PC-9 (cell line): ENCODE measurements around the gene RPS14. TPM values are rescaled to one million over a fixed set of nuclear protein-coding genes. Genes with fewer than 3 reads are reported as not detected.

Source experiments
- BruUV-seq: library from RNA; stranded (reverse); fragments of 400-500 nt; replicated peaks from 2 replicates; lab custom pipeline; 2021; lab: Mats Ljungman, UMichigan
- CTCF ChIA-PET: fragments of 300-600 bp; sonication (Branson Sonifier 250); formaldehyde crosslinking; loops from one replicate; lab custom pipeline; 2022; ENCODE audit warnings: antibody characterized with exemption; lab: Charles Lee
- POLR2A ChIA-PET: fragments of 300-600 bp; sonication (Branson Sonifier 250); formaldehyde crosslinking; loops from one replicate; lab custom pipeline; 2022; ENCODE audit warnings: antibody characterized with exemption; ENCODE audit not compliant: unreplicated experiment; lab: Charles Lee
- DNase-seq, 2 experiments: peaks; one replicate each; pipeline versions ENCODE4 v3.0.0 to v3.0.0-alpha.2; 2015 to 2022; ENCODE audit warnings: mixed read lengths in 1 of 2
- H2AFZ ChIP-seq: fragments of 200-600 bp; sonication (generic); 2 replicates; pipeline ENCODE4 v1.8.1; 2017; ENCODE audit warnings: antibody characterized with exemption
- H3F3A ChIP-seq: fragments of 200-600 bp; sonication (generic); 2 replicates; pipeline ENCODE4 v1.8.1; 2017; ENCODE audit warnings: antibody characterized with exemption, mild to moderate bottlenecking, low read depth; ENCODE audit not compliant: insufficient read depth
- H3K27ac ChIP-seq: fragments of 200-600 bp; sonication (generic); 2 replicates; pipeline ENCODE4 v1.6.1; 2016; ENCODE audit warnings: mixed run types
- H3K27me3 ChIP-seq: fragments of 200-600 bp; sonication (generic); 2 replicates; pipeline ENCODE4 v1.6.1; 2016; ENCODE audit warnings: low read depth, mixed run types; ENCODE audit not compliant: insufficient read depth
- H3K36me3 ChIP-seq: fragments of 200-600 bp; sonication (generic); 2 replicates; pipeline ENCODE4 v1.6.1; 2016; ENCODE audit warnings: low read depth, mixed run types
- H3K4me1 ChIP-seq: fragments of 200-600 bp; sonication (generic); replicated peaks from 2 replicates; pipeline ENCODE4 v1.6.1; 2016; ENCODE audit warnings: mixed run types; ENCODE audit not compliant: insufficient read depth
- H3K4me2 ChIP-seq: fragments of 200-600 bp; sonication (generic); 2 replicates; pipeline ENCODE4 v1.6.1; 2017; ENCODE audit warnings: mixed run types
- H3K4me3 ChIP-seq: fragments of 200-600 bp; sonication (generic); 2 replicates; pipeline ENCODE4 v1.6.1; 2016; ENCODE audit warnings: mixed run types
- H3K79me2 ChIP-seq: fragments of 200-600 bp; sonication (generic); 2 replicates; pipeline ENCODE4 v1.6.1; 2017; ENCODE audit warnings: low read depth, mixed run types
- H3K9me2 ChIP-seq: fragments of 200-600 bp; sonication (generic); 2 replicates; pipeline ENCODE4 v1.8.1; 2017; ENCODE audit warnings: mild to moderate bottlenecking; ENCODE audit not compliant: insufficient read depth
- H3K9me3 ChIP-seq: fragments of 200-600 bp; sonication (generic); 2 replicates; pipeline ENCODE4 v1.8.1; 2016; ENCODE audit warnings: low read depth; ENCODE audit not compliant: insufficient read depth
- H4K20me1 ChIP-seq: fragments of 200-600 bp; sonication (generic); 2 replicates; pipeline ENCODE4 v1.8.1; 2017; ENCODE audit not compliant: insufficient read depth
- CTCF ChIP-seq: fragments of 200-600 bp; sonication (generic); conservative IDR thresholded peaks from 2 replicates; pipeline ENCODE4 v1.6.1; 2017; ENCODE audit warnings: mixed run types, antibody characterized with exemption, mild to moderate bottlenecking, moderate library complexity
- EZH2 ChIP-seq: fragments of 200-600 bp; sonication (generic); IDR thresholded peaks from 2 replicates; pipeline ENCODE4 v1.8.0; 2017; ENCODE audit warnings: antibody characterized with exemption, low read depth
- intact Hi-C: fragments of 100-400 bp; cut with micrococcal nuclease; formaldehyde crosslinking; loops from one replicate; pipeline ENCODE4 v1.10.0; 2022; ENCODE audit not compliant: unreplicated experiment
- total RNA-seq: library from RNA; stranded (reverse); gene quantifications from 2 replicates; pipeline ENCODE4 v1.2.3, GENCODE V29; 2021

The RPS14 gene
- total RNA-seq, 1 experiment from 2014 or later: 2,907 TPM

GRCh38 chr5:150496098-150496497 is 46.6 kb upstream of the RPS14 start:
- H3F3A ChIP-seq: peaks cover 39% of the 10 kb centered on the region
- H3K79me2 ChIP-seq: peaks cover 69% of the 10 kb centered on the region
- ChIA-PET CTCF (no interaction called here), POLR2A (no interaction called here)
- intact Hi-C loops: no loop called here
- H3K4me1 ChIP-seq: peaks cover 38% of the 10 kb centered on the region
- H4K20me1 ChIP-seq: peaks cover 75% of the 10 kb centered on the region
- no peaks in the 10 kb centered on the region for H3K9me2 ChIP-seq
- no peak overlapping the region for H3K27ac ChIP-seq
- TF ChIP-seq CTCF (no peak), EZH2 (no peak)
- H3K27me3 ChIP-seq: no peaks in the 10 kb centered on the region
- H3K36me3 ChIP-seq: no peaks in the 10 kb centered on the region
- no TSS peak for BruUV-seq
- no peak overlapping the region for H2AFZ ChIP-seq
- no peak for DNase-seq
- H3K4me2 ChIP-seq: no peak overlapping the region
- H3K9me3 ChIP-seq: no peaks in the 10 kb centered on the region
- no peak overlapping the region for H3K4me3 ChIP-seq

- Histone ChIP-seq H3F3A (peaks cover 42% of the 10 kb centered on the region; the same call in 1 of the 2 replicates), H3K9me2 (no peaks in the 10 kb centered on the region), H3K27me3 (no peaks in the 10 kb centered on the region), H3K9me3 (no peaks in the 10 kb centered on the region), H3K27ac (peak overlapping the region; percentile 28; the same call in 1 of the 2 replicates), H3K36me3 (no peaks in the 10 kb centered on the region), H4K20me1 (peaks cover 71% of the 10 kb centered on the region), H3K4me1 (peaks cover 56% of the 10 kb centered on the region), H3K79me2 (peaks cover 69% of the 10 kb centered on the region), H3K4me3 (no peak overlapping the region), H2AFZ (no peak overlapping the region), H3K4me2 (no peak overlapping the region; the same call in 1 of the 2 replicates)
- peak; percentile 67 to 87 for DNase-seq
- POLR2A ChIA-PET: interaction anchor here (1.2 kb wide), 1 partner anchor 19 kb away, joined by 4 read pairs; no protein-coding TSS in a partner anchor
- no TSS peak for BruUV-seq
- CTCF ChIA-PET: interaction anchor here (0.6 kb wide), 2 partner anchors 17 to 94 kb away, joined by 3 read pairs; no protein-coding TSS in a partner anchor
- intact Hi-C loops: loop anchor here (2.0 kb wide), 1 partner anchor 48 kb away; no protein-coding TSS in a partner anchor
- TF ChIP-seq CTCF (no peak), EZH2 (no peak)
Measured at GRCh38 chr5:150492621-150493020, 43.1 kb upstream of the RPS14 start.

- H3K9me3 ChIP-seq: no peaks in the 10 kb centered on the region
- H3K36me3 ChIP-seq: no peaks in the 10 kb centered on the region
- no peaks in the 10 kb centered on the region for H3K27me3 ChIP-seq
- peaks cover 72% of the 10 kb centered on the region for H4K20me1 ChIP-seq
- no peak for DNase-seq
- H3K4me3 ChIP-seq: no peak overlapping the region
- H3K79me2 ChIP-seq: peaks cover 77% of the 10 kb centered on the region
- no peaks in the 10 kb centered on the region for H3K9me2 ChIP-seq
- peaks cover 37% of the 10 kb centered on the region; the same call in 1 of the 2 replicates for H3F3A ChIP-seq
- BruUV-seq: no TSS peak
- no peak for TF ChIP-seq CTCF
- TF ChIP-seq EZH2: no peak
- CTCF ChIA-PET: no interaction called here
- H3K4me2 ChIP-seq: no peak overlapping the region
- H3K27ac ChIP-seq: 0 out of 2 replicates have a peak overlapping the region, but pooled peaks have one; percentile 28
- POLR2A ChIA-PET: no interaction called here
- intact Hi-C loops: loop anchor here (2.0 kb wide), 1 partner anchor 49 kb away; no protein-coding TSS in a partner anchor
- H3K4me1 ChIP-seq: peaks cover 58% of the 10 kb centered on the region
- H2AFZ ChIP-seq: no peak overlapping the region
Measured at GRCh38 chr5:150491876-150492275, 42.3 kb upstream of the RPS14 start.
